ENCODE measurements around the gene TMED10.

Gene TMED10

DNA sequence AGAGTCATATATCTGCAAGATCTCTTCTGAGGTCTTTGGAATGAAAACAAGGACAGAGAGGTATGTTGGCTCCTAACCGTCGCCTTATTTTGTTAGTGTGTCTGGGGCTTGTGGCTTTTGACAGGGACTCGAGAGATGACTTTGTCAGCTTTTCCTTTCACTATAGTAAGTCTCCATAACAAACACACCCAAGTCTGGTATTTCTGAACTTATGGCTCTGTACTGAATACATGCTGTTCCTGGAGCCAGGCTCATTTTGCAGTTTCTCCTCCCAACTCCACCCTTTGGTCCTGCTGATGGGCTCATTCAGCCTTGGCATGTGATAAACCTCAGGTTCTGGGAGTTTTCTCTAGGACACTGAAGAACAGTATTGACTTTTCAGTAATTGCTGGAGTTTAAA lies 27.7 kb upstream of the TMED10 start:
- DNase-seq = no peak
- TF ChIP-seq GATA1 (IDR thresholded peaks at IDR 0.05; ENCODE audit: low read depth, low read length) = no peak

DNA sequence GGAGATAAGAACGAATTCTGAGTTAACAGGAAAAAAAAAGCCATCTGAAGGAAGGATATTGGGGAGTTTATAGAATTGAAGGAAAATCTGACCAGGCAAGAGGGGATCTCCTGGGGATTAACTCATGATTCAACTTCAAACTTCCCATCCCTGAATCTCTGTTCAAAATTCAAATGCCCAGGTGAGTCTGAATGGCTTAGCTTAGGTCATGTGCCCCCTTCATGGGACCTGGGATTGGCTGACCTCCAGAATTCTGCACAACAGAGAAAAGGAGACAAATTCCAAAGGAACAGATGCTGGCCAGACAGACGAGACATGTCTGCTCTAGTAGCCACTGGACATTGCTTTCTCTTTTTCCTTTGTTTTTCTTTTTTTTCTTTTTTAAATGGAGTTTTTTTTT lies 26.2 kb upstream of the TMED10 start:
- TF ChIP-seq GATA1 (IDR thresholded peaks at IDR 0.05; ENCODE audit: low read depth, low read length) (no peak), POLR2A (IDR thresholded peaks at IDR 0.05; ENCODE audit: low read length) (no peak)
- no peak for DNase-seq

DNA sequence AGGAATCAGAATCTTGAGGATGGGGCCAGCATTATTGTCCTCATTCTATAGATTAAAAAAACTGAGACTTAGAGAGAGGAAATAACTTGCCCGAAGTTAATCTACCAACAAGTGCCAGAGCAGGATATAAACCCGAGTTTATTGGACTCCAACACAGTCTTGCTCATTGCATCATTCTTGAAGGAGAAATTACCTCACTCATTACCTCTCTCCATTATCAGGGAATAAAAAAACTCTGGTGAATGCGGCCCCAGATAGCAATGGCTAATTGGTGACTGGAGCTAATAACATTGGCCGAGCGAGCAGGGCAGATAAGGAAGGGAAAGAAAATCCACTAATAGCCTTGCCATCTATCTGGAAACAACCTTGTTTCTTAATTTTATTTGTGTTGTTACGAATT lies 24.7 kb upstream of the TMED10 start:
- no peak for DNase-seq
- TF ChIP-seq GATA1 (IDR thresholded peaks at IDR 0.05; ENCODE audit: low read depth, low read length) (no peak), POLR2A (IDR thresholded peaks at IDR 0.05; ENCODE audit: low read length) (no peak)

DNA sequence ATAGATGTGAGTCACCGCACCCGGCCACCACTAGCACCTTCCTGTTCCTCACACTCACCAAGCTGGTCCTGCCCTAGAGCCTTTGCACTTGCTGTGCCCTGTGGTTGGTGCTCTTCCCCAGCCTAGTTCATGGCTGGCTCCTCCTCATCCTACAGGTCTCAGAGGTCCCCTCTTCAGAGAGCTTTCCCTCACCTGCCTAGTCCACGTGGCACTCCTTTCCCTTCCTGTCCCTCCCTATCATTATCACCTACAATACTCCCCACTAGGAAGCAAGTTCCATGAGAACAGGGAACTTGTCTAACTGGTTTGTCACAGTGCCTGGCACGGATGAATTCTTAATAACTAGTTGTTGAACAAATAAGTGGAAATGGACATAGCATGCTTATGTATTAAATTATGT lies 24.0 kb upstream of the TMED10 start:
- no peak for TF ChIP-seq POLR2A (IDR thresholded peaks at IDR 0.05; ENCODE audit: low read length)
- TF ChIP-seq GATA1 (IDR thresholded peaks at IDR 0.05; ENCODE audit: low read depth, low read length) = no peak

DNA sequence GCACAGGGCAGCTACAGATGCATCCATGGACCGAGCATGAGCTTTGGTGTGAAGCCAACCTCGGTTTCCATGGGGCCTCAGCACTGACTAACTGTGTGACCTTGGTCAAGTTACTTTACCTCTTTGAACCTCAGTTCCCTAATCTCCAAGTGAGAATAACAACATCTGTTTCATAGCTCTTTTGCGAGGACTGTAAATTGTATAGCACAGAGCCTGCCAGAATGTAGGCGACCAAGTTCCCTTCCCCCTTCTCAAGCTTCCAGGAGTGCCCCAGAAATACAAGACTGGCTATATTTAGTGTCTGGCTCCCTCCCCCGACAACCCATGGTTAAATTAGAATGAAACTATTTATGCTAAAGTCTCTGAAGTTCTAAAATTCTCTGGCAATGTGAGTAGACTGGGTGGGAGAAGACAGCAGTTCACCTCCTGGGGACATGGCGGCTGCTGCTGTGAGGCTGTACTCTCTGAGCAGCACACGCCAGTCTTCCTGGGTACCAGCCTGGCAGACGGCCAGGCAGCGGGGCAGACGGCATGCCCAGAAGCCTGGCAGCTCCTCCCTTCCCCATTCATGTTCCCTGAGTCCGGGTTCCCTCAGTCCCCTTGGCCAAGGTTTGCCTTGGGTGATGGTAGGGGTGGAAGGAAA lies 22.0 kb upstream of the TMED10 start:
- no peak for DNase-seq
- TF ChIP-seq POLR2A (IDR thresholded peaks at IDR 0.05; ENCODE audit: low read length) (no peak), GATA1 (IDR thresholded peaks at IDR 0.05; ENCODE audit: low read depth, low read length) (no peak)

More for the DNA sequence above, 24.0 kb upstream of the TMED10 start:
- no peak for DNase-seq

DNA sequence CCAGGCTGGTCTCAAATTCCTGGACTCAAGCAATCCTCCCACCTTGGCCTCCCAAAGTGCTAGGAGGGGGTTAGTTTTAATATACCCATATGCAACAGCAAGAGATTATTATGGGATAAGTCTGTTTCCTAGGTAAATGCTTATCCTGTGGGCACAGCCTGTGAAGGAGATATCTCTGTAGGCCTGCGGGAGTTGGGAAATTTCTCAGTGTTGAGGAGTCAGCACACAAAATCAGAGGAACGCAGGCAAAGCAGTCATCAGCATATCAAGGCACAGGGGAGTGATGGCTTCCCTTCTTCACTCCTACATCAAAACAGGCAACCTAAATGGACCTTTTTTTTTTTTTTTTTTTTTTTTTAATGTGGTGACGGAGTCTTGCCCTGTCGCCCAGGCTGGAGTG lies 20.9 kb upstream of the TMED10 start:
- no peak for TF ChIP-seq GATA1 (IDR thresholded peaks at IDR 0.05; ENCODE audit: low read depth, low read length)
- no peak for TF ChIP-seq POLR2A (IDR thresholded peaks at IDR 0.05; ENCODE audit: low read length)
- peak in 1 of 2 experiments; percentile 10 for DNase-seq

DNA sequence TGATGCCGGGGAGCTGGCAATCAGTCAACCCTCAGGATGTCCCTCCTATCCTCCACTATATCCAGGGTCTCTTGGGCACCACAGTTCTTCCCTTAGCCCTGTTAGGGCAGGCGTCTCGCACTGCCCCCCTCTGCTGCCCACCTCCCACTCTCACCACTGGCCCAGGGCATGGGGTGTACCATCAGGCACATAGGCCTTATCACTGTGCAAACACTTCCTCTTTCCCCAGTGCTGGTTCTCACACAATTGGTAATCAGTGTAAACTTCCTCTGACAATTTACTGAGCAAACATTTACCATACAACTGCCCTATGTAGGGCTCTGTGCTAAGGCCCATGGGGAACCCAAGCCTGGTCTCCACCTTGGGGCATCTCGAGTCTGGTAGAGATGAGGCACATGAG lies 20.1 kb upstream of the TMED10 start:
- TF ChIP-seq POLR2A (IDR thresholded peaks at IDR 0.05; ENCODE audit: low read length) (no peak), GATA1 (IDR thresholded peaks at IDR 0.05; ENCODE audit: low read depth, low read length) (no peak)
- no peak for DNase-seq

DNA sequence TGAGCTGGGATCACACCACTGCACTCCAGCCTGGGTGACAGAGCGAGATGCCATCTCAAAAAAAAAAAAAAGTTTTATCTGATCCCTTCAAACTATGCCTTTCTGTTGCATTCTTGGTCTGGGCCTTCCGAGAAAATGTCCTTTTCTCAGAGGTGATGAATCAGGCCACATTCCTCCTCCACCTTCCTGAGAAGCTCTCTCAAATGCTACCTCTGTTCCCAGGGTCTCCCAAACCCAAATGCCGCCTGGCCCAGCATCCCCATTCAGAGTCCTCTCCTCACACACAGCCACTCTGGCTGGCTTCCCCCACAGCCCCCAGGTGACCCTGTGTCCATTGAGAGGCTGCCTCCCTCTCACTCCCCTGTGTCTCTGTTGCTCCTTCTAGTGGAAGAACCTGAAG lies 19.7 kb upstream of the TMED10 start:
- TF ChIP-seq GATA1 (IDR thresholded peaks at IDR 0.05; ENCODE audit: low read depth, low read length) (no peak), POLR2A (IDR thresholded peaks at IDR 0.05; ENCODE audit: low read length) (no peak)
- DNase-seq = no peak

DNA sequence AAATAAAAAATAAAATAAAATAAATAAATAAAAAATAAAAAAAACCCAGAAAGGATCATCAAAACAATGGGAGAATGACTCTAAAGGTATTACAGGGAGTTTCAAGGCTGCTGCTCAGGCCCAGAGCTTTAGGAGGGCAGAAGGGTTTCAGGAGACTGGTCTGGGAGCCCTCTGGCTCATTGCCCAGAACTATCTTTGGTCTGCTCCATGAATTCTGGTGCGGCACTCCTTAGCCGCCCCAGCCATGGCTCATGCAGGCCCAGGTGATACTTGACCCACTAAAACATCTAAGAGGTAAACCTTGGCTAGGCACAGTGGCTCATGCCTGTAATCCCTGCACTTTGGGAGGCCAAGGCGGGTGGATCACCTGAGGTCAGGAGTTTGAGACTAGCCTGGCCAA lies 14.7 kb upstream of the TMED10 start:
- no peak for TF ChIP-seq GATA1 (IDR thresholded peaks at IDR 0.05; ENCODE audit: low read depth, low read length)
- TF ChIP-seq POLR2A (IDR thresholded peaks at IDR 0.05; ENCODE audit: low read length) = no peak
- DNase-seq = no peak

DNA sequence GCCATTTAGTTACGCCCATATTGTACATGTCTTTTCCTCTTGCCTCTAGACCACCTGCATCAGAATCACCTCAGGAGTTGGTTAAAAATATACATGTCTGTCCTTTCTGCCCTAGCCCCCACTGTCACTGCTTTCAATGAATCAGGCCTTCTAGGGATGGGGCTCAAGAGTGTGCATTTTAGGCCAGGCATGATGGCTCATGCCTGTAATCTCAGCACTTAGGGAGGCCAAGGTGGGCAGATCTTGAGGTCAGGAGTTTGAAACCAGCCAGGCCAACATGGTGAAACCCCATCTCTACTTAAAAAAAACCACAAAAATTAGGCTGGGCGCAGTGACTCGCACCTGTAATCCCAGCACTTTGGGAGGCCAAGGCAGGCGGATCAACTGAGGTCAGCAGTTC lies 13.6 kb upstream of the TMED10 start:
- no peak for TF ChIP-seq GATA1 (IDR thresholded peaks at IDR 0.05; ENCODE audit: low read depth, low read length)
- TF ChIP-seq POLR2A (IDR thresholded peaks at IDR 0.05; ENCODE audit: low read length) = no peak
- DNase-seq = no peak

DNA sequence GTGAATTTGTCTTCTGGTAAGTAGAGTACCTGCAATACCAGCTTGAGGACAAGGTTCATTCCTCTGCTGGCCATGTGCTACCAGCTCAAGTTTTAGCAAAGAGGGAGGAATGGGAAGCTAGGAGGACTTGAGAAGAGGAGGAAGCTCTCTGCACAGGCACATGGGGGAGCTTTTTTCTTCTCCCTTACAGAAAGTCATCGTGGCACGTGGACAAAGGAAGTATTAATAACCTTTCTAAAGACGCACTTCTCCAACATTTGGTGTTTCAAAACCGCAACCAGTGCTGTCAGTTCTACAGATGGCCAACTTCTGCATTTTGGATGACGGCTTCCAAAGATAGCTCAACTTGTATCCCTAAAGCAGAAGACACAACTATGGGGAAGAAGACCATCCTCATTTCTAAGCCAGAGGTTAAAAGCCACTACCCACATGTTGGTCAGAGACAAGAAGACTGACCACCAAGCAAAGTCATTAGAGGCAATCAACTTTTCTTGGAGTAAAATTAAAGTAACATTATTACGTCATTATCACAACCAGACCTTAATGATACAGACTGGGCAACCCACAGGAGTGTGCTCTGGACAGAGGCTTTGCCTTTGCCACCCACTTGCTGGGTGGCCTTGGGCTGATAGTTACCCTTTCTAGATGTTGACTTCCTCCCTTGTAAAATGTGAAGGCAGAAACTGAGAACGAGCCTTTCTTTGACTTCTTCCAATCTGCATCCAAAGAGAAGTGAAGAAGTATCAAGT lies 12.3 kb upstream of the TMED10 start:
- no peak for DNase-seq
- no peak for TF ChIP-seq GATA1 (IDR thresholded peaks at IDR 0.05; ENCODE audit: low read depth, low read length)
- TF ChIP-seq POLR2A (IDR thresholded peaks at IDR 0.05; ENCODE audit: low read length) = no peak

DNA sequence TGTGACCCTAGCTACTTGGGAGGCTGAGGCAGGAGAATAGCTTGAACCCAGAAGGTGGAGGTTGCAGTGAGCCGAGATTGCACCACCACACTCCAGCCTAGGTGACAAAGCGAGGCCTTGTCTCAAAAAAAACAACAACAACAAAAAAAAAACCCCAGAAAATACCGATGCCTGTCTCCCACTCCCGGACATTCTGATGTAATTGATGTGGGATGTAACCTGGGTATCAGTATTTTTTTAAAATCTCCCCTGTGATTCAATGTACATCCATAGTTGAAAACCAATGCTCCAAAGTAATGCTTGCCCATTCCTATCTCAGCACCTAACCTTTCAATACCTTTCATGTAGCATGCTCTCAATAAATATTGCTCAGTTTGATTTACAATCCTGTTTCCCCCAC lies 11.7 kb upstream of the TMED10 start:
- TF ChIP-seq GATA1 (IDR thresholded peaks at IDR 0.05; ENCODE audit: low read depth, low read length) (no peak), POLR2A (IDR thresholded peaks at IDR 0.05; ENCODE audit: low read length) (no peak)
- no peak for DNase-seq

DNA sequence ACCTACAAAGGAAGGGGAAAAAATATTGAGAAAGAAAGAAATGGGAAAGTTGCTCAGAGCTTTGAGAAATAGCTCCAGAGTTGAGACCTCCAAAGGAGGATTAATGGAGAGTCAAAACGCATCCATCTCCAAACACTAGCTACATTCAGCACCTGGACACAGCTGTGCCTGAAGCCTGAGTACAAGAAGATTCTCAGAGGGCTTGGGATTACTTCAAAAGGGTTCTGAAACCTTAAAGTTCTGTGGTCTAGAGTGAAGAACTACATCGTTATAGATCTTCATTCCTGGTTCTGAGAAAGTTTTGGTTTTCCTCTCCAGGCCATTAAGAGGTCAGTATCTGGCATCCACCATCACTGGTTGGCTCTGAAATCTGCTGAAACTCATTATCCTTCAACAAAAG lies 10.5 kb upstream of the TMED10 start:
- no peak for DNase-seq

DNA sequence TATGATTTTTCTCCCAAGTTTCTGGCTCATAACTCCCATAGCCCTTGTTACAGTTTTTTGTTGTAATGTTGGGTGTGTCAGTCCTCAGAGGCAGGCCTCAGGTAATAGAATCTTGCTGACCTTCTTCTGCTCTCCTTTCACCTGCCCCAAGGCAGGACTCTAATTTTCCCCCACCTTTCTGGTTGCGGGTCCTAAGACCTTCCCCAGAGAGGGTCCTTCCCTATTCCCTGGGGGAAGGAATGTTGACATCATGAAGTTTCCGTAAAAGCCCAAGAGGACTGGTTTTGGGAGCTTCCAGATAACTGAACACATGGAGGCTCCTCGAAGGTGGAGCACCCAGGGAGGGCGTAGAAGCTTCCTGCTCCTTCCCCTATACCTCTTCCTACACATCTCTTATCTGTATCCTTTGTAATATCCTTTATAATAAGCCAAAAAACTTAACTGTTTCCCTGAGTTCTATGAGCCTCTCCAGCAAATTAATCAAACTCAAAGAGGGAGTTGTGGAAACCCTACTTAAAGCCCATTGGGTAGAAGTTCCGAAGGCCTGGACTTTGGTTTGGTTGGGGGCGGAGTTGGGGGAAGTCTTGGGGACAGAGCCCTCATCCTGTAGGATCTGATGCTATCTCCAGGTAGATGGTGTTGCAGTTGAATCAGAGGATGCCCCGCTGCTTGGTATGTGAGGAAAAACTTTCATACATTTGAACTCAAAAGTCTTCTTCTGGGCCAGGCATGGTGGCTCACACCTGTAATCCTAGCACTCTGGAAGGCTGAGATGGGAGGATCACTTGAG lies 9.0 kb upstream of the TMED10 start:
- no peak for TF ChIP-seq GATA1 (IDR thresholded peaks at IDR 0.05; ENCODE audit: low read depth, low read length)
- TF ChIP-seq POLR2A (IDR thresholded peaks at IDR 0.05; ENCODE audit: low read length) = no peak

More for the DNA sequence above, 10.5 kb upstream of the TMED10 start:
- no peak for TF ChIP-seq POLR2A (IDR thresholded peaks at IDR 0.05; ENCODE audit: low read length)

More for the DNA sequence above, 9.0 kb upstream of the TMED10 start:
- no peak for DNase-seq

Data from erythroblast (primary cell).